ENCODE measurements around the gene PPIL6. TPM values are rescaled to one million over a fixed set of nuclear protein-coding genes. Genes with fewer than 3 reads are reported as not detected.

Gene PPIL6
- polyA plus RNA-seq, 1 of the 3 experiments (the other 2 are of a cell fraction) = 1.1 TPM

DNA sequence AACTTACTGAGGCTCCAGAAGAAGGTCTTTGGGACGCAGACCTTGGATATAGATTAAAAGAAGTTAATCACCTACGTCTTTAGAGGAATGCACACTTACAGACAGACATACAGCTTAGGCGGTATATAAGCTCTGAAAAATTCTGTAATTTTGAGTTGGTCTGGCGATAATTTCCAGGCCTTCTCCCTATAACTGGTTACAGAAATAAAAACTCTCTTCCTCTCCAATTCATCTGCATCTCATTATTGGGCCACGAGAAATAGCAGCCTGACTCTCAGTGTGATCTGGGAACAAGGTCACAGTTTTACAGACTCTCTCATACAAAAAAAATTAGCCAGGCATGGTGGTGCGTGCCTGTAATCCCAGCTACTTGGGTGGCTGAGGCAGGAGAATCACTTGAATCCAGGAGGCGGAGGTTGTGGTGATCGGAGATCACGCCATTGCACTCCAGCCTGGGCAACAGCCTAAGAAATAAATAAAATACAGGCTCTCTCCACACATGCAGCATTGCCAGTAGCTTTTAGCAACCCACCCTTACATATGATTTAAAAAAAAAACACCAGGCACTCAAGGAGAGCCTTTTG lies 37.9 kb upstream of the PPIL6 start:
- CTCF ChIA-PET = no interaction called here
- H3K9ac ChIP-seq = no peak overlapping the region

More for the DNA sequence above, 37.9 kb upstream of the PPIL6 start:
- no peaks in the 10 kb centered on the region for H3F3A ChIP-seq (replicated peaks; ENCODE audit: insufficient read depth)
- no peak overlapping the region for H3K27ac ChIP-seq (ENCODE audit: low read depth in 2 of 2, low read length in 1 of 2)
- peaks cover 12 to 14% of the 10 kb centered on the region in 2 experiments; a peak in 3 of 4 replicates for H3K4me1 ChIP-seq (ENCODE audit: control insufficient read depth in 1 of 2, insufficient read depth in 2 of 2, low read depth in 1 of 2, low read length in 1 of 2)
- H3K27me3 ChIP-seq (ENCODE audit: insufficient read depth) = no peaks in the 10 kb centered on the region
- H2AFZ ChIP-seq (ENCODE audit: low read depth) = no peak overlapping the region
- H3K79me2 ChIP-seq (ENCODE audit: insufficient read depth) = peaks cover 65% of the 10 kb centered on the region
- POLR2A ChIA-PET = no interaction called here
- DNase-seq = no peak
- H3K36me3 ChIP-seq (replicated peaks in 1 of 2; ENCODE audit: control insufficient read depth in 1 of 2, insufficient read depth in 2 of 2, low read length in 1 of 2) = peaks cover 36 to 45% of the 10 kb centered on the region in 2 experiments
- TF ChIP-seq YY1 (IDR thresholded peaks at IDR 0.05; ENCODE audit: low read depth) = no peak
- no peak for TF ChIP-seq RXRA (IDR thresholded peaks at IDR 0.05; ENCODE audit: borderline replicate concordance, low read depth)
- no peak for TF ChIP-seq TEAD4 (IDR thresholded peaks at IDR 0.05; ENCODE audit: borderline replicate concordance, insufficient read depth)
- TF ChIP-seq, protein P1, sequence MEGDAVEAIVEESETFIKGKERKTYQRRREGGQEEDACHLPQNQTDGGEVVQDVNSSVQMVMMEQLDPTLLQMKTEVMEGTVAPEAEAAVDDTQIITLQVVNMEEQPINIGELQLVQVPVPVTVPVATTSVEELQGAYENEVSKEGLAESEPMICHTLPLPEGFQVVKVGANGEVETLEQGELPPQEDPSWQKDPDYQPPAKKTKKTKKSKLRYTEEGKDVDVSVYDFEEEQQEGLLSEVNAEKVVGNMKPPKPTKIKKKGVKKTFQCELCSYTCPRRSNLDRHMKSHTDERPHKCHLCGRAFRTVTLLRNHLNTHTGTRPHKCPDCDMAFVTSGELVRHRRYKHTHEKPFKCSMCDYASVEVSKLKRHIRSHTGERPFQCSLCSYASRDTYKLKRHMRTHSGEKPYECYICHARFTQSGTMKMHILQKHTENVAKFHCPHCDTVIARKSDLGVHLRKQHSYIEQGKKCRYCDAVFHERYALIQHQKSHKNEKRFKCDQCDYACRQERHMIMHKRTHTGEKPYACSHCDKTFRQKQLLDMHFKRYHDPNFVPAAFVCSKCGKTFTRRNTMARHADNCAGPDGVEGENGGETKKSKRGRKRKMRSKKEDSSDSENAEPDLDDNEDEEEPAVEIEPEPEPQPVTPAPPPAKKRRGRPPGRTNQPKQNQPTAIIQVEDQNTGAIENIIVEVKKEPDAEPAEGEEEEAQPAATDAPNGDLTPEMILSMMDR (IDR thresholded peaks at IDR 0.05) = no peak
- TF ChIP-seq TAF1 (IDR thresholded peaks at IDR 0.05; ENCODE audit: borderline replicate concordance, low read depth, low read length) = no peak
- TF ChIP-seq PBX3 (IDR thresholded peaks at IDR 0.05) = no peak
- no peak for TF ChIP-seq RAD21 (IDR thresholded peaks at IDR 0.05; ENCODE audit: low read length)
- no peak for TF ChIP-seq RCOR1 (IDR thresholded peaks at IDR 0.05; ENCODE audit: low read length)
- no peak for TF ChIP-seq POLR2AphosphoS5 (IDR thresholded peaks at IDR 0.05; ENCODE audit: low read depth, low read length)
- TF ChIP-seq FOXJ3 (CRISPR knock-in tag; IDR thresholded peaks at IDR 0.05) = no peak
- TF ChIP-seq RFX5 (IDR thresholded peaks at IDR 0.05; ENCODE audit: low read length) = no peak
- TF ChIP-seq ELF1 (IDR thresholded peaks at IDR 0.05) = no peak
- TF ChIP-seq REST (IDR thresholded peaks at IDR 0.05; ENCODE audit: low read depth, low read length) = no peak
- no peak for TF ChIP-seq MAX (IDR thresholded peaks at IDR 0.05; ENCODE audit: low read depth)
- no peak for TF ChIP-seq USF2 (IDR thresholded peaks at IDR 0.05; ENCODE audit: borderline replicate concordance, low read depth, low read length)
- TF ChIP-seq TCF12 (IDR thresholded peaks at IDR 0.05) = no peak
- no peaks in the 10 kb centered on the region for H3K9me2 ChIP-seq
- H4K20me1 ChIP-seq (ENCODE audit: insufficient read depth) = peaks cover 12% of the 10 kb centered on the region; the same call in 1 of the 2 replicates
- H3K4me3 ChIP-seq (ENCODE audit: low read depth in 2 of 2, low read length in 1 of 2) = 0 out of 4 replicates have a peak overlapping the region, but pooled peaks of 1 of the 2 experiments have one; percentile 25
- no peaks in the 10 kb centered on the region for H3K9me3 ChIP-seq
- WGBS (ENCODE audit: low lambda C conversion rate) = 90% methylated on average over 9 of the region's 9 CpGs
- peak overlapping the region; percentile 56 for H3K4me2 ChIP-seq
